NT2/D1 (cell line): ENCODE measurements around the gene NFATC4.

ENCODE experiments used
- SUZ12 ChIP-seq: IDR thresholded peaks from 2 replicates; pipeline ENCODE4 v1.6.1; 2011; ENCODE audit not compliant: insufficient read length, insufficient read depth; ENCODE audit errors: extremely low read depth
- YY1 ChIP-seq: IDR thresholded peaks from 2 replicates; pipeline ENCODE4 v1.6.1; 2011; ENCODE audit not compliant: insufficient read length, insufficient read depth
- ZNF274 ChIP-seq: IDR thresholded peaks from 2 replicates; pipeline ENCODE4 v1.6.1; 2011; ENCODE audit warnings: mild to moderate bottlenecking, low read depth, low read length

DNA sequence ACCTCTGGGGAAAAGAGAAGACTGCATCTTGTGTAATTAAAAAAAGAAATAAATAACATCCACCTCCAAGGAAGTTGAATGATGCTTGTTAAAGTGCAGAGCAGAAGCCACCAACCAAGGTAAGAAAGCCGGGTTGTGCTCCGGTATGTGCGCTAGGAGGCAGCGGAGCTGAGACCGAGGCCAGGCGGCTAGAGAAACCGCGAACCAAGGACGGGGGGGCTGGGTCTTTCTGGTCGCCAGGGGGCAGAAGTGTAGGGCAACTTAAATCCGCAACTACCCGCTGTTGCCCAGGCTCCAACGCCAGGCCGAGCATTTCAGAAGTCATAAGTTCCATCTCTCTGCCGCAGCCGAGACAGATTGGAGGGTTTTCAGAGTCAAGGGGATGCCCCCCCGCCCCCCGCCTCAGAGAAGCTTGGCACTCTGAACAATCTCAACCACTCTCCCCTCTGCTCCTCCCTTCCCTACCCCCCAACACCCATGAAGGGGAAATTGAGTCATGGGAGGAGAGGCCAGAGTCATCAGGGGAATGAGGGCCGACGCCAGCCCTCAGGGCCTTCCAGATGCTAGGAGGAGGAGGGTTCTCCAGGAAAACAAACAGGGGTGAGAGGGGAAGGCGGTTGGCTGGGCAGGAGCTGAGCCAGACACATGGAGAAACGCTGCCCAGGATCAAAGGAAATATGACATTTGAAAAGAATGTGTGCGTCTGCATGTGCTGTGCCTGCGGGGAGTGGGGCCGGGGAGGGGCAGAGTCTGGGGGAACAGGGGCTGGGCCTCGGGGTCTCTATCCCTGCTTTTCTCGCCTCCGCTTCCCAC, 2.2 kb upstream of the NFATC4 start:
- TF ChIP-seq YY1 (no peak), ZNF274 (no peak), SUZ12 (no peak)
